Endothelial cell of umbilical vein (primary cell): ENCODE results near the gene TMEM204. TPM values are rescaled to one million over a fixed set of nuclear protein-coding genes. Genes with fewer than 3 reads are reported as not detected.

Source experiments
- BruUV-seq: library from RNA; stranded (reverse); fragments of 400-500 nt; replicated peaks from 2 replicates; lab custom pipeline; 2021; lab: Mats Ljungman, UMichigan
- CTCF ChIA-PET: fragments of 300-600, 350-600 bp; sonication (Branson Sonifier 250); formaldehyde crosslinking; loops from one replicate; lab custom pipeline; 2021; ENCODE audit warnings: antibody characterized with exemption, inconsistent platforms; lab: Charles Lee
- POLR2A ChIA-PET: fragments of 300-600, 350-600 bp; sonication (Branson Sonifier 250); formaldehyde crosslinking; loops from one replicate; lab custom pipeline; 2021; ENCODE audit warnings: antibody characterized with exemption, inconsistent platforms; lab: Charles Lee
- DNase-seq: peaks from one replicate; pipeline ENCODE4 v3.0.0-alpha.2; 2011; ENCODE audit warnings: low read depth, low spot score
- FAIRE-seq: peaks from 2 replicates; lab custom pipeline; 2011; peaks lifted over from hg19 to GRCh38; lab: Jason Lieb, UNC
- H2AFZ ChIP-seq: 2 replicates; pipeline ENCODE4 v1.6.0; 2012; ENCODE audit warnings: low read depth, low read length, control low read depth, inconsistent platforms
- H3K27ac ChIP-seq: 2 replicates; pipeline ENCODE4 v1.5.1; 2011; ENCODE audit warnings: low read depth, mild to moderate bottlenecking, control low read depth, low read length, moderate library complexity; ENCODE audit not compliant: insufficient read depth
- H3K27me3 ChIP-seq, 2 experiments: 2 replicates each; pipeline versions ENCODE4 v1.6.0 to v1.6.1; 2011; ENCODE audit warnings: low read length in 2 of 2, mixed read lengths in 1 of 2; ENCODE audit not compliant: control insufficient read depth in 2 of 2, insufficient read depth in 2 of 2
- H3K36me3 ChIP-seq, 2 experiments: 2 replicates in 1 of 2; 3 replicates in 1 of 2; pipeline ENCODE4 v1.5.1; 2011; ENCODE audit warnings: low read length in 2 of 2, mild to moderate bottlenecking in 1 of 2, moderate library complexity in 1 of 2; ENCODE audit not compliant: control insufficient read depth in 2 of 2, insufficient read depth in 2 of 2; ENCODE audit errors: extremely low read depth in 1 of 2
- H3K4me1 ChIP-seq: 3 replicates; pipeline ENCODE4 v1.5.1; 2011; ENCODE audit warnings: mild to moderate bottlenecking, low read length; ENCODE audit not compliant: control insufficient read depth, insufficient read depth; ENCODE audit errors: extremely low read depth
- H3K4me2 ChIP-seq: 2 replicates; pipeline ENCODE4 v1.6.1; 2011; ENCODE audit warnings: low read length, control low read depth, mixed read lengths; ENCODE audit not compliant: insufficient read depth
- H3K4me3 ChIP-seq, 3 experiments: fragments of 200-600 bp in 1 of 3; sonication (generic), shearing (Covaris generic) in 1 of 3; replicated peaks in 1 of 3; 2 replicates each; pipeline ENCODE4 v1.5.1; 2011 to 2016; ENCODE audit warnings: control low read depth in 3 of 3, low read length in 3 of 3, mild to moderate bottlenecking in 2 of 3, inconsistent platforms in 1 of 3, low read depth in 1 of 3, moderate library complexity in 1 of 3; ENCODE audit not compliant: insufficient read depth in 1 of 3
- H3K79me2 ChIP-seq: 2 replicates; pipeline ENCODE4 v1.6.0; 2012; ENCODE audit warnings: low read length, inconsistent platforms; ENCODE audit not compliant: control insufficient read depth, insufficient read depth
- H3K9ac ChIP-seq: replicated peaks from 2 replicates; pipeline ENCODE3; 2011; ENCODE audit warnings: low read length, control low read depth; ENCODE audit not compliant: insufficient read depth; ENCODE audit errors: extremely low read depth
- H3K9me1 ChIP-seq: replicated peaks from 3 replicates; pipeline ENCODE4 v1.6.0; 2011; ENCODE audit warnings: mild to moderate bottlenecking, low read length; ENCODE audit not compliant: control insufficient read depth, insufficient read depth; ENCODE audit errors: extremely low read depth
- H3K9me3 ChIP-seq: replicated peaks from 2 replicates; pipeline ENCODE4 v1.5.1; 2012; ENCODE audit warnings: low read length, inconsistent platforms; ENCODE audit not compliant: control insufficient read depth, insufficient read depth
- H4K20me1 ChIP-seq: replicated peaks from 2 replicates; pipeline ENCODE3; 2011; ENCODE audit warnings: mild to moderate bottlenecking, low read length; ENCODE audit not compliant: control insufficient read depth, insufficient read depth; ENCODE audit errors: extremely low read depth
- CTCF ChIP-seq, 2 donors: IDR thresholded peaks; 1 replicate in 1 of 2; 2 replicates in 1 of 2; pipeline ENCODE4 v1.5.1; 2011; ENCODE audit warnings: low read length in 2 of 2, mild to moderate bottlenecking in 2 of 2, moderate library complexity in 2 of 2, control low read depth in 1 of 2, inconsistent platforms in 1 of 2, low read depth in 1 of 2; ENCODE audit not compliant: insufficient read depth in 1 of 2; ENCODE audit errors: extremely low read depth in 1 of 2
- EZH2 ChIP-seq: IDR thresholded peaks from 2 replicates; pipeline ENCODE4 v1.6.1; 2012; ENCODE audit warnings: borderline replicate concordance, low read depth, mild to moderate bottlenecking, moderate library complexity, low read length, inconsistent platforms; ENCODE audit not compliant: severe bottlenecking
- FOS ChIP-seq: IDR thresholded peaks from 2 replicates; pipeline ENCODE4 v1.6.1; 2011; ENCODE audit warnings: mild to moderate bottlenecking, low read length, moderate library complexity, borderline replicate concordance; ENCODE audit not compliant: insufficient read depth
- GATA2 ChIP-seq: IDR thresholded peaks from 2 replicates; pipeline ENCODE4 v1.7.0; 2011; ENCODE audit warnings: low read depth, mild to moderate bottlenecking, moderate library complexity, mixed read lengths, low read length; ENCODE audit not compliant: insufficient read length, insufficient read depth
- JUN ChIP-seq: IDR thresholded peaks from 2 replicates; pipeline ENCODE4 v1.6.1; 2011; ENCODE audit warnings: borderline replicate concordance, low read depth; ENCODE audit not compliant: insufficient read length, insufficient read depth
- MYC ChIP-seq: IDR thresholded peaks from one replicate; pipeline ENCODE4 v1.6.1; 2011; ENCODE audit warnings: mild to moderate bottlenecking, low read depth, low read length
- POLR2A ChIP-seq: IDR thresholded peaks from 2 replicates; pipeline ENCODE4 v1.6.1; 2012; ENCODE audit warnings: low read depth, mild to moderate bottlenecking, control low read depth, low read length
- POLR2AphosphoS5 ChIP-seq: IDR thresholded peaks from 2 replicates; pipeline ENCODE4 v1.6.1; 2012; ENCODE audit warnings: low read depth, mild to moderate bottlenecking, control low read depth, low read length, moderate library complexity; ENCODE audit not compliant: insufficient read depth
- dilution Hi-C: fragments of 300-500 bp; cut with MboI; formaldehyde crosslinking; loops from one replicate; pipeline ENCODE4 v1.15.0; 2019; ENCODE audit warnings: low sequenced_read_pairs; ENCODE audit not compliant: extremely low pct_ligation_motif_present
- intact Hi-C: fragments of 100-400 bp; cut with micrococcal nuclease; formaldehyde crosslinking; loops from one replicate; pipeline ENCODE4 v1.10.0; 2022
- polyA plus RNA-seq, 4 experiments: library from polyadenylated mRNA; depleted of rRNA in 3 of 4; stranded (reverse) in 3 of 4; unstranded in 1 of 4; fragments of >200 nt; gene quantifications; 2 replicates each; pipeline versions ENCODE4 v1.2.1 to v1.2.3, GENCODE V29; 2011 to 2012; ENCODE audit warnings: missing spikeins in 1 of 4
- total RNA-seq: library from RNA; stranded (reverse); gene quantifications from 2 replicates; pipeline ENCODE4 v1.2.3, GENCODE V29; 2021
- TF ChIP-seq, protein P1 (sequence below): IDR thresholded peaks from 2 replicates; pipeline ENCODE4 v1.6.1; 2011; ENCODE audit not compliant: insufficient read depth, insufficient read length

Gene TMEM204
- total and polyA plus RNA-seq, 2 donors (not counting 3 experiments of a cell fraction or from before 2014, with no cell fraction given): 32.5 to 50.7 TPM

GRCh38 chr16:1518626-1519135 is 14.8 kb upstream of the TMEM204 start:
- no peak overlapping the region for H3K4me3 ChIP-seq
- dilution Hi-C loops (no loop called here), intact Hi-C loops (no loop called here)
- no peaks in the 10 kb centered on the region for H3K27me3 ChIP-seq
- H3K36me3 ChIP-seq: no peaks in the 10 kb centered on the region
- no peaks in the 10 kb centered on the region for H3K9me1 ChIP-seq
- no peaks in the 10 kb centered on the region for H3K4me1 ChIP-seq
- H3K4me2 ChIP-seq: no peak overlapping the region
- POLR2A ChIA-PET: no interaction called here
- no TSS peak for BruUV-seq
- no peak overlapping the region for H3K27ac ChIP-seq
- H3K79me2 ChIP-seq: no peaks in the 10 kb centered on the region
- FAIRE-seq (no peak), DNase-seq (no peak)
- H3K9ac ChIP-seq: no peak overlapping the region
- TF ChIP-seq FOS: no peak
- TF ChIP-seq, protein P1, sequence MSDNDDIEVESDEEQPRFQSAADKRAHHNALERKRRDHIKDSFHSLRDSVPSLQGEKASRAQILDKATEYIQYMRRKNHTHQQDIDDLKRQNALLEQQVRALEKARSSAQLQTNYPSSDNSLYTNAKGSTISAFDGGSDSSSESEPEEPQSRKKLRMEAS: no peak
- no peak for TF ChIP-seq GATA2
- TF ChIP-seq POLR2AphosphoS5: no peak
- TF ChIP-seq JUN: no peak
- no peak for TF ChIP-seq CTCF (IDR thresholded peaks at IDR 0.05; ENCODE audit: extremely low read depth in 1 of 2, insufficient read depth in 1 of 2, low read depth in 1 of 2, low read length in 2 of 2)
- no peak for TF ChIP-seq MYC
- no peak for TF ChIP-seq EZH2
- TF ChIP-seq POLR2A: no peak
- H3K9me3 ChIP-seq: no peaks in the 10 kb centered on the region
- CTCF ChIA-PET: no interaction called here
- no peaks in the 10 kb centered on the region for H4K20me1 ChIP-seq
- no peak overlapping the region for H2AFZ ChIP-seq
